PC-3 (cell line): ENCODE data around the gene LRRD1. TPM values are rescaled to one million over a fixed set of nuclear protein-coding genes. Genes with fewer than 3 reads are reported as not detected.
A peak's percentile ranks its signal among the peaks of the same experiment; 100 is the strongest.
"Not testable (repeated sequence)": the region's sequence is repeated elsewhere in the genome, so short reads cannot be mapped to it uniquely, and the experiment has no call there.

Experiments
- ATAC-seq: fragments of 200-7000 bp; cut with Tn5 transposase; 2 replicates; pipeline ENCODE4 v1.9.1; 2020; ENCODE audit warnings: mild to moderate bottlenecking, moderate library complexity
- BruUV-seq: library from RNA; stranded (reverse); fragments of 400-500 nt; replicated peaks from 2 replicates; lab custom pipeline; 2021; lab: Mats Ljungman, UMichigan
- CTCF ChIA-PET: fragments of 300-600 bp; sonication (Branson Sonifier 250); formaldehyde crosslinking; loops from one replicate; lab custom pipeline; 2022; ENCODE audit warnings: antibody characterized with exemption; lab: Charles Lee
- POLR2A ChIA-PET: fragments of 300-600 bp; sonication (Branson Sonifier 250); formaldehyde crosslinking; loops from one replicate; lab custom pipeline; 2022; ENCODE audit warnings: antibody characterized with exemption; ENCODE audit not compliant: unreplicated experiment; lab: Charles Lee
- DNase-seq: peaks from one replicate; pipeline ENCODE4 v3.0.0-alpha.2; 2015
- H2AFZ ChIP-seq: fragments of 300-600 bp; sonication (generic); 2 replicates; pipeline ENCODE4 v1.6.0; 2016; ENCODE audit warnings: antibody characterized with exemption, low read length
- H3F3A ChIP-seq: fragments of 300-600 bp; sonication (generic); one replicate; pipeline ENCODE4 v1.6.0; 2017; ENCODE audit warnings: antibody characterized with exemption, low read length, control low read depth, mild to moderate bottlenecking; ENCODE audit not compliant: unreplicated experiment
- H3K27ac ChIP-seq: fragments of 300-600 bp; sonication (generic); 2 replicates; pipeline ENCODE4 v1.5.1; 2016; ENCODE audit warnings: mild to moderate bottlenecking, low read length
- H3K27me3 ChIP-seq: fragments of 300-600 bp; sonication (generic); 2 replicates; pipeline ENCODE4 v1.6.1; 2016; ENCODE audit warnings: low read length, mixed read lengths
- H3K36me3 ChIP-seq: fragments of 300-600 bp; sonication (generic); 2 replicates; pipeline ENCODE4 v1.6.1; 2016; ENCODE audit warnings: low read depth, mixed run types, low read length, mixed read lengths
- H3K4me1 ChIP-seq: fragments of 300-600 bp; sonication (generic); 2 replicates; pipeline ENCODE4 v1.5.1; 2016; ENCODE audit warnings: low read length; ENCODE audit not compliant: insufficient read depth
- H3K4me2 ChIP-seq: fragments of 300-600 bp; sonication (generic); 2 replicates; pipeline ENCODE4 v1.6.0; 2016; ENCODE audit warnings: low read length
- H3K4me3 ChIP-seq: fragments of 300-600 bp; sonication (generic); 2 replicates; pipeline ENCODE4 v1.5.1; 2016; ENCODE audit warnings: mild to moderate bottlenecking, low read length, mixed read lengths
- H3K79me2 ChIP-seq: fragments of 300-600 bp; sonication (generic); 2 replicates; pipeline ENCODE4 v1.6.1; 2017; ENCODE audit warnings: low read length, mixed read lengths
- H3K9ac ChIP-seq: fragments of 300-600 bp; sonication (generic); 2 replicates; pipeline ENCODE4 v1.6.0; 2016; ENCODE audit warnings: mild to moderate bottlenecking, low read length
- H3K9me2 ChIP-seq: fragments of 300-600 bp; sonication (generic); replicated peaks from 2 replicates; pipeline ENCODE4 v1.6.1; 2016; ENCODE audit warnings: mixed run types, low read length, mixed read lengths
- H3K9me3 ChIP-seq: fragments of 300-600 bp; sonication (generic); 2 replicates; pipeline ENCODE4 v1.6.1; 2016; ENCODE audit warnings: low read length, mixed read lengths
- H4K20me1 ChIP-seq: fragments of 300-600 bp; sonication (generic); 2 replicates; pipeline ENCODE4 v1.6.1; 2016; ENCODE audit warnings: low read length, mixed read lengths
- EZH2 ChIP-seq: fragments of 300-600 bp; sonication (generic); IDR thresholded peaks from one replicate; pipeline ENCODE4 v1.6.1; 2017; ENCODE audit warnings: antibody characterized with exemption, mild to moderate bottlenecking, low read length; ENCODE audit not compliant: unreplicated experiment
- EZH2phosphoT487 ChIP-seq: fragments of 300-600 bp; sonication (generic); IDR thresholded peaks from 2 replicates; pipeline ENCODE4 v1.6.1; 2018; ENCODE audit warnings: mild to moderate bottlenecking, antibody characterized with exemption, low read length, borderline replicate concordance
- intact Hi-C: fragments of 100-400 bp; cut with micrococcal nuclease; formaldehyde crosslinking; loops from 2 replicates; pipeline ENCODE4 v1.9.0; 2023
- total RNA-seq: library from RNA; depleted of rRNA; stranded (reverse); fragments of >200 nt; gene quantifications from 2 replicates; pipeline ENCODE4 v1.2.3, GENCODE V29; 2014
- TF ChIP-seq, protein P1 (sequence below): fragments of 300-600 bp; sonication (generic); conservative IDR thresholded peaks from 2 replicates; pipeline ENCODE4 v1.5.1; 2017; ENCODE audit warnings: antibody characterized with exemption, low read depth, mild to moderate bottlenecking, low read length

LRRD1 gene
- total RNA-seq, 1 experiment from 2014 or later = not detected

DNA sequence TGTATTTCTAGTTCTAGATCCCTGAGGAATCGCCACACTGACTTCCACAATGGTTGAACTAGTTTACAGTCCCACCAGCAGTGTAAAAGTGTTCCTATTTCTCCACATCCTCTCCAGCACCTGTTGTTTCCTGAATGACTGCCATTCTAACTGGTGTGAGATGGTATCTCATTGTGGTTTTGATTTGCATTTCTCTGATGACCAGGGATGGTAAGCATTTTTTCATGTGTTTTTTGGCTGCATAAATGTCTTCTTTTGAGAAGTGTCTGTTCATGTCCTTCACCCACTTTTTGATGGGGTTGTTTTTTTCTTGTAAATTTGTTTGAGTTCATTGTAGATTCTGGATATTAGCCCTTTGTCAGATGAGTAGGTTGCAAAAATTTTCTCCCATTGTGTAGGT is 5.4 kb upstream of the LRRD1 start:
- H3F3A ChIP-seq, CTCF ChIA-PET, H3K4me3 ChIP-seq, ATAC-seq, H4K20me1 ChIP-seq, intact Hi-C loops, H3K9me3 ChIP-seq, BruUV-seq, H3K4me2 ChIP-seq, H3K27ac ChIP-seq, H3K36me3 ChIP-seq, H3K9me2 ChIP-seq, H3K9ac ChIP-seq, H3K4me1 ChIP-seq, H3K79me2 ChIP-seq, H2AFZ ChIP-seq, POLR2A ChIA-PET, DNase-seq, H3K27me3 ChIP-seq: not testable (repeated sequence)

DNA sequence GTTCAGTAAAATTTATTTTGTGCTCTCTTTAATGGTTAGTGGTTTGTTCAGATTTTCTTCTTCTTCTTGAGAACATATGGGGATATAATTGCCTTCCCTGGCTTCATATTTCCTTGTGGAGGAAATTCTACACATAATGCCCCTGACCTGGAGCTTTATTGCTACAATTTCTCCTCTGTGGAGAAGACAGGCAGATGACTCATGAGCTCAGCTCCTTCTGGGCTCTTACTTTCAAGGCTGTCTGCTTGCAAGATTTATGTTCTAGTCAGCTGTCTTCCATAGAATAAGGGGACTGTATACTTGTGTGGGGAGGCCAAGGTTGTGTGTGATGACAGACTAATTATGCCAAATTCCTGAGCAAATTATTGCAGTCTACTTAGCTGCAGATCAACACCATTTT is 1.6 kb downstream of the LRRD1 start:
- Histone ChIP-seq H3K4me3 (no peak overlapping the region), H3K27me3 (no peaks in the 10 kb centered on the region), H3K4me2 (no peak overlapping the region), H3K79me2 (no peaks in the 10 kb centered on the region), H3K9me2 (no peaks in the 10 kb centered on the region), H2AFZ (no peak overlapping the region), H3K9me3 (no peaks in the 10 kb centered on the region), H3K9ac (no peak overlapping the region), H3F3A (no peaks in the 10 kb centered on the region), H3K36me3 (no peaks in the 10 kb centered on the region), H4K20me1 (no peaks in the 10 kb centered on the region), H3K4me1 (peaks cover 9% of the 10 kb centered on the region), H3K27ac (no peak overlapping the region)
- intact Hi-C loops = loop anchor here (5.0 kb wide), 1 partner anchor 235 kb away; the partner anchor contains the start of gene AKAP9
- ChIA-PET POLR2A (interaction anchor here (0.5 kb wide), 1 partner anchor 526 kb away, joined by 3 read pairs; no protein-coding TSS in a partner anchor), CTCF (interaction anchor here (0.6 kb wide), 1 partner anchor 9 kb away, joined by 3 read pairs; no protein-coding TSS in a partner anchor)
- TF ChIP-seq EZH2 = no peak
- no peak for TF ChIP-seq EZH2phosphoT487
- TF ChIP-seq, protein P1, sequence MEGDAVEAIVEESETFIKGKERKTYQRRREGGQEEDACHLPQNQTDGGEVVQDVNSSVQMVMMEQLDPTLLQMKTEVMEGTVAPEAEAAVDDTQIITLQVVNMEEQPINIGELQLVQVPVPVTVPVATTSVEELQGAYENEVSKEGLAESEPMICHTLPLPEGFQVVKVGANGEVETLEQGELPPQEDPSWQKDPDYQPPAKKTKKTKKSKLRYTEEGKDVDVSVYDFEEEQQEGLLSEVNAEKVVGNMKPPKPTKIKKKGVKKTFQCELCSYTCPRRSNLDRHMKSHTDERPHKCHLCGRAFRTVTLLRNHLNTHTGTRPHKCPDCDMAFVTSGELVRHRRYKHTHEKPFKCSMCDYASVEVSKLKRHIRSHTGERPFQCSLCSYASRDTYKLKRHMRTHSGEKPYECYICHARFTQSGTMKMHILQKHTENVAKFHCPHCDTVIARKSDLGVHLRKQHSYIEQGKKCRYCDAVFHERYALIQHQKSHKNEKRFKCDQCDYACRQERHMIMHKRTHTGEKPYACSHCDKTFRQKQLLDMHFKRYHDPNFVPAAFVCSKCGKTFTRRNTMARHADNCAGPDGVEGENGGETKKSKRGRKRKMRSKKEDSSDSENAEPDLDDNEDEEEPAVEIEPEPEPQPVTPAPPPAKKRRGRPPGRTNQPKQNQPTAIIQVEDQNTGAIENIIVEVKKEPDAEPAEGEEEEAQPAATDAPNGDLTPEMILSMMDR = no peak
- peak; percentile 39 for DNase-seq
- 0 out of 2 replicates have a peak, but pooled peaks have one; percentile 12 for ATAC-seq
- no TSS peak for BruUV-seq

DNA sequence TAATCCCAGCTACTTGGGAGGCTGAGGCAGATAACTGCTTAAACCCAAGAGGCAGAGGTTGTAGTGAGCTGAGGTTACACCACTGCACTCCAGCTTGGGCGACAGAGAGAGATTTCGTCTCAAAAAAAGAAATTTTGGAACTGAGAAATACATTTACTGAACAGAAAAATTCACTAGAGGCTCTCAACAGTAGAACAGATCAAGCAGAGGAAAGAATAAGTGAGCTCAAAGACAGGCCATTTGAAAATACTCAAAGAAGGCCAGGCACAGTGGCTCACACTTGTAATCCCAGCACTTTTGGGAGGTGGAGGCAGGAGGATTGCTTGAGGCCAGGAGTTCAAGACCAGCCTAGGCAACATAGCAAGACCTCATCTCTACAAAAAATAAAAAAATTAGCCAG is 9.4 kb downstream of the LRRD1 start:
- H3K27ac ChIP-seq, H4K20me1 ChIP-seq, H3K79me2 ChIP-seq, H2AFZ ChIP-seq, H3K27me3 ChIP-seq, H3K9me2 ChIP-seq, DNase-seq, BruUV-seq, intact Hi-C loops, CTCF ChIA-PET, H3K9ac ChIP-seq, POLR2A ChIA-PET, H3K9me3 ChIP-seq, H3K36me3 ChIP-seq, H3K4me2 ChIP-seq, H3K4me1 ChIP-seq, ATAC-seq, H3K4me3 ChIP-seq, H3F3A ChIP-seq: not testable (repeated sequence)

- BruUV-seq = no TSS peak
- Histone ChIP-seq H3K27ac (no peak overlapping the region), H3K79me2 (no peaks in the 10 kb centered on the region), H2AFZ (no peak overlapping the region), H3K4me2 (no peak overlapping the region), H3K4me1 (peaks cover 15% of the 10 kb centered on the region), H3K36me3 (no peaks in the 10 kb centered on the region), H3K27me3 (no peaks in the 10 kb centered on the region), H3K9me3 (no peaks in the 10 kb centered on the region), H3F3A (no peaks in the 10 kb centered on the region), H3K9me2 (no peaks in the 10 kb centered on the region), H3K4me3 (no peak overlapping the region), H4K20me1 (no peaks in the 10 kb centered on the region), H3K9ac (no peak overlapping the region)
- CTCF ChIA-PET = no interaction called here
- intact Hi-C loops = no loop called here
- POLR2A ChIA-PET = no interaction called here
- TF ChIP-seq EZH2phosphoT487 = no peak
- DNase-seq (no peak), ATAC-seq (no peak)
Observed at GRCh38 chr7:92161271-92161670, 17.7 kb downstream of the LRRD1 start.
